H1 (cell line): ENCODE measurements around the gene NPBWR2.

Experiments used
- ASH2L ChIP-seq: fragments of 200-600, 300-600 bp; sonication (generic); IDR thresholded peaks from one replicate; pipeline ENCODE4 v1.7.1; 2017; ENCODE audit warnings: low read length
- BCL11A ChIP-seq, 2 experiments: IDR thresholded peaks; one replicate each; pipeline ENCODE4 v1.6.1; 2011; ENCODE audit warnings: low read depth in 2 of 2, low read length in 2 of 2, mild to moderate bottlenecking in 2 of 2
- CBX5 ChIP-seq: fragments of 300-800, 300-1000 bp; sonication (generic); IDR thresholded peaks from 2 replicates; pipeline ENCODE4 v1.7.1; 2016; ENCODE audit warnings: antibody characterized with exemption, low read length, low read depth
- EGR1 ChIP-seq: IDR thresholded peaks from 2 replicates; pipeline ENCODE4 v1.6.1; 2011; ENCODE audit warnings: low read depth, low read length, borderline replicate concordance
- EP300 ChIP-seq, 2 experiments: IDR thresholded peaks; 1 replicate in 1 of 2; 2 replicates in 1 of 2; pipeline ENCODE4 v1.6.1; 2011 to 2012; ENCODE audit warnings: low read depth in 2 of 2, low read length in 2 of 2, mild to moderate bottlenecking in 2 of 2, borderline replicate concordance in 1 of 2, inconsistent platforms in 1 of 2, moderate library complexity in 1 of 2
- GTF2F1 ChIP-seq: IDR thresholded peaks from 2 replicates; pipeline ENCODE4 v1.6.1; 2012; ENCODE audit warnings: low read depth, low read length, improper control_type of control experiment, borderline replicate concordance
- NRF1 ChIP-seq: IDR thresholded peaks from 2 replicates; pipeline ENCODE4 v1.6.1; 2011; ENCODE audit warnings: mild to moderate bottlenecking, low read depth, low read length, improper control_type of control experiment
- RBBP5 ChIP-seq: IDR thresholded peaks from 2 replicates; pipeline ENCODE4 v1.7.1; 2012; ENCODE audit warnings: low read depth, mild to moderate bottlenecking, inconsistent platforms, low read length, moderate library complexity, borderline replicate concordance
- RXRA ChIP-seq: IDR thresholded peaks from 2 replicates; pipeline ENCODE4 v1.6.1; 2011; ENCODE audit warnings: low read depth, mild to moderate bottlenecking, low read length, moderate library complexity; ENCODE audit not compliant: insufficient read depth
- SUZ12 ChIP-seq: fragments of 200-600 bp; sonication (generic); IDR thresholded peaks from 2 replicates; pipeline ENCODE4 v1.6.1; 2012; ENCODE audit warnings: mild to moderate bottlenecking, inconsistent platforms, low read length, moderate library complexity, mixed read lengths
- TAF1 ChIP-seq: IDR thresholded peaks from 2 replicates; pipeline ENCODE4 v1.6.1; 2011; ENCODE audit warnings: mild to moderate bottlenecking, low read depth, low read length
- YY1 ChIP-seq: IDR thresholded peaks from 2 replicates; pipeline ENCODE4 v1.6.1; 2011; ENCODE audit warnings: low read depth, mild to moderate bottlenecking, low read length
- ZNF274 ChIP-seq: IDR thresholded peaks from 2 replicates; pipeline ENCODE4 v1.7.0; 2012; ENCODE audit warnings: low read length, borderline replicate concordance; ENCODE audit errors: extremely low read depth
- TF ChIP-seq, protein P1 (sequence below), 3 experiments: IDR thresholded peaks; 1 replicate in 2 of 3; 2 replicates in 1 of 3; pipeline versions ENCODE4 v1.5.1 to v1.6.1; 2011; ENCODE audit warnings: low read length in 3 of 3, mild to moderate bottlenecking in 3 of 3, inconsistent platforms in 2 of 3, low read depth in 1 of 3, moderate library complexity in 1 of 3; ENCODE audit not compliant: insufficient read depth in 1 of 3; ENCODE audit errors: control extremely low read depth in 1 of 3

DNA sequence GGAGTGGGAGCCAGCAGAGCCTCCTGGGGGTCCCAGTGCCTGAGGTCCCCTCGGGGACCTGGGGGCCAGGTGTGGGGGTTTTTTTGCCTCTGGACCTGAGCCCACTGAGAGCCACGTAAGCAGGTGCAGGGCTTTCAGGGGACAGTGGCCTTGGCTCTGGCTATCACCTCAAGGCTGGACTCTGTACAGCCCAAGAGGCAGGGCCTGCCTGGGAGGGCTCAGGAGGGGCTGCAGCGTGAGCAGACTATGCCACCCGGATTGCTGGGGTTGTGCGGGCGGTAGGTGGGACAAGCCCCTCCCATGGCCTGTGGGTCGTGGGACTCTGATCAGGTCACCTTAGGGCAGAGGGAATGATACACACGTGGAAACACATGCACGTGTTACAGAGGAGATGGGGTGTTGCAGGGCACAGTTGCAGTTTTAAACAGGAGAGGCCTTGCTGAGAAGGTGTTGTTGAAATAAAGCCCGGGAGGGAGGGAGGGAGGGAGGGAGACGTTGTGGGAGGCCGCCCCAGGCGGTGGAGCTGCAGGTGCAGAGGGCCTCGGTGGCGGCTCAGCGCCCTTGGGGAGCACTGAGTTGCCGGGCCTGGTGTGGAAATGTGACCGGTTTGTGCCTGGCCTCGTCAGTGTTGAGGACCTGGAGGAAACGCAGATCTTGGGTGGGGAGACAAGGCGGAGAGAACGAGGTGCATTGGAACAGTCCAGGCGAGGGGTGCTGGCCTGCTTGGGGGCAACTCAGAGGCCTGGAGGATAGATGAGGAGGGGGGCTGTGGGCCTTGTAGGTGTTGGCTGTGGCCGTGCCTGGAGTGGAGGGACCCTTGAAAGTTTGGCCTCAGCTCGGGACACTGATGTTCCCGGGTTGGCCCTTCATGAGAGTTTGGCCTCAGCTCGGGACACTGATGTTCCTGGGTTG lies 42.0 kb downstream of the NPBWR2 start:
- TF ChIP-seq TAF1 (no peak), EP300 (IDR thresholded peaks at IDR 0.05; ENCODE audit: borderline replicate concordance in 1 of 2, low read depth in 2 of 2, low read length in 2 of 2) (no peak), BCL11A (IDR thresholded peaks at IDR 0.05; ENCODE audit: low read depth in 2 of 2, low read length in 2 of 2) (no peak), NRF1 (no peak), EGR1 (no peak), YY1 (no peak), ZNF274 (no peak), RBBP5 (no peak), CBX5 (no peak), RXRA (no peak), SUZ12 (no peak), ASH2L (no peak), GTF2F1 (no peak)
- TF ChIP-seq, protein P1, sequence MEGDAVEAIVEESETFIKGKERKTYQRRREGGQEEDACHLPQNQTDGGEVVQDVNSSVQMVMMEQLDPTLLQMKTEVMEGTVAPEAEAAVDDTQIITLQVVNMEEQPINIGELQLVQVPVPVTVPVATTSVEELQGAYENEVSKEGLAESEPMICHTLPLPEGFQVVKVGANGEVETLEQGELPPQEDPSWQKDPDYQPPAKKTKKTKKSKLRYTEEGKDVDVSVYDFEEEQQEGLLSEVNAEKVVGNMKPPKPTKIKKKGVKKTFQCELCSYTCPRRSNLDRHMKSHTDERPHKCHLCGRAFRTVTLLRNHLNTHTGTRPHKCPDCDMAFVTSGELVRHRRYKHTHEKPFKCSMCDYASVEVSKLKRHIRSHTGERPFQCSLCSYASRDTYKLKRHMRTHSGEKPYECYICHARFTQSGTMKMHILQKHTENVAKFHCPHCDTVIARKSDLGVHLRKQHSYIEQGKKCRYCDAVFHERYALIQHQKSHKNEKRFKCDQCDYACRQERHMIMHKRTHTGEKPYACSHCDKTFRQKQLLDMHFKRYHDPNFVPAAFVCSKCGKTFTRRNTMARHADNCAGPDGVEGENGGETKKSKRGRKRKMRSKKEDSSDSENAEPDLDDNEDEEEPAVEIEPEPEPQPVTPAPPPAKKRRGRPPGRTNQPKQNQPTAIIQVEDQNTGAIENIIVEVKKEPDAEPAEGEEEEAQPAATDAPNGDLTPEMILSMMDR (IDR thresholded peaks at IDR 0.05; ENCODE audit: control extremely low read depth in 1 of 3, insufficient read depth in 1 of 3, low read depth in 1 of 3, low read length in 3 of 3) = no peak
